GM19463 (cell line): ENCODE results near the gene LYST.
"Not testable (repeated sequence)": the region's sequence is repeated elsewhere in the genome, so short reads cannot be mapped to it uniquely, and the experiment has no call there.

Source experiments
- ATAC-seq: cut with Tn5 transposase; IDR thresholded peaks from one replicate; pipeline ENCODE4 v1.9.1; 2021; ENCODE audit warnings: mild to moderate bottlenecking, moderate library complexity; ENCODE audit not compliant: unreplicated experiment

LYST gene

GRCh38 chr1:235775246-235775860 lies 91.4 kb downstream of the LYST start:
- no peak for ATAC-seq

- ATAC-seq, result peak; percentile 84
These were observed 98.9 kb downstream of the LYST start for GRCh38 chr1:235767795-235768194.

- no peak for ATAC-seq
These were observed 99.9 kb downstream of the LYST start for GRCh38 chr1:235766794-235767285.

GRCh38 chr1:235763962-235764361 lies 102.7 kb downstream of the LYST start:
- peak; percentile 66 for ATAC-seq

- ATAC-seq, result no peak
These were observed 107.4 kb downstream of the LYST start for GRCh38 chr1:235759336-235759735.

DNA sequence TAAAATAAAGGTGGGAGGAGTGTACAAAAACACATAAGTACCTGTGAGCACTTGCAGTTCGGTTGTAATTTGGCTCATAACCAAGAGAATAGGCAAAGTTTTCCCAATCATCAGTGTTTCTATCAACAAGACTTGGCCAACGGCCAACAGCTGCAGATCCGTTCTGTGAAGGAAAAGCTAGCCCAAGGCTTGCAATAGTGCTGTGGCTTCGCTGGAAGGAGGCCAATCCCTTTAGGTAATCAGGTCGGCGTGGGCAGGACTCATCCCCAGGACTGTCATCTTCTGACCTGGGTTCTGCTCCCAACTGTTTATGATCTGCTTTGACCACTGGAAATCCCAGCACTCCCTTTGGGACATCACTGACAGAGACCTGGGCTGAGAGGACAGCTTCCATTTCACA lies 107.8 kb downstream of the LYST start:
- ATAC-seq, result no peak

GRCh38 chr1:235757587-235758096 lies 109.1 kb downstream of the LYST start:
- ATAC-seq, result no peak

DNA sequence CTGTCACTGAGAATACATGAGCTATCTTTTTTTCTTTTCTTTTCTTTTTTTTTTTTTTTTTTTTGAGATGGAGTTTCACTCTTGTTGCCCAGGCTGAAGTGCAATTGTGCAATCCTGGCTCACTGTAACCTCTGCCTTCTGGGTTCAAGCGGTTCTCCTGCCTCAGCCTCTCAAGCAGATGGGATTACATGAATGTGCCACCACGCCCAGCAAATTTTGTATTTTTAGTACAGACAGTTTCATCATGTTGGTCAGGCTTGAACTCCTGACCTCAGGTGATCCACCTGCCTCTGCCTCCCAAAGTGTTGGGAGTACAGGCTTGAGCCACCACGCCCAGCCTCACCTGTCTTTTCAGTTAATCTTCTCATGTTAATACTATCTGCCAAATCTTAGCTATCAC lies 112.5 kb downstream of the LYST start:
- ATAC-seq, result not testable (repeated sequence)

DNA sequence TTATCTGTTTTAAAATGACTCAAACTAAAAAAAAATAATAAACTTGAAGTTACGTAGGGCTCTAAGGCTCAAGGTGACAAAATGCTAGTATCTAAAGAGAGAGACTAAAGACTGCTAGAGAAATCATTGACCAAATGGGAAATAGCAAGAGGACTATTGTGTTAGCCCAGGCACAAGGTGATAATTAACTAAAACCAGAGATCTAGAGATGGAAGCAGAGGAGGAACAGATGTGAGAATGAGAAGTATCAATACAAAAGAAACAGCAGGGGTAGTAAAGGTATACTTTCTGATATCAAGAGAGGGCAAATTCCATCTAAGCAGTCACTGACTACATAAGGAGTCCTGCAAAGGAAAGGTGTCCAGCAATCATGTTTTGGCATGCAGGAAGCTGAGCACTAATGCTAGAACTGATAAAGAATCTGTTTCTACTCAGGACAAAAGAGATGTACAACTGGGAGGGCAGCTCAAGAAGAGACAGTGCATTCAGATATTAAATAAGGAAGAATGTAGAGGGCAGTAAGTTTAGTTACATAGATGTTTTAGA lies 116.9 kb downstream of the LYST start:
- ATAC-seq, result peak; percentile 74

- ATAC-seq, result no peak
These were observed 118.0 kb downstream of the LYST start for GRCh38 chr1:235748747-235749146.

DNA sequence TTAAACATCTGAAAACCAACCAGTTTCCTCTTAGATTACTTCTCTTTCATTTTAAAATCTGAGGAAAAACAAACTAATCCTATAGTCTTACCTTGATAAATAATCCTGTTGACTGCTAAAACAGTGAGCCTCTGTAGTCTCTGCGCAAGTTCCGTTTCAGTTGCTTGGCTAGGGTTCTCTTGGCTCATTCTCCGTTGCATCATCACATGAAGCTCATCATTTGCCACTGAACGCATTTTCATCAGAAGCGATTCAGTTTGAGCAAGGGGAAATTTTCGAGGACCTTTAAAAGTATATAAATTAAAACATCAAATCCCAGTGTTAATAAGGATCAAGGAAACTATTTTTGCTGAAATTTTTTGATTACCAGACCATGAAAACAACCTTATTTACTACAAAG lies 120.5 kb downstream of the LYST start:
- no peak for ATAC-seq

- ATAC-seq, result no peak
These were observed 121.1 kb downstream of the LYST start for GRCh38 chr1:235745503-235746136.

DNA sequence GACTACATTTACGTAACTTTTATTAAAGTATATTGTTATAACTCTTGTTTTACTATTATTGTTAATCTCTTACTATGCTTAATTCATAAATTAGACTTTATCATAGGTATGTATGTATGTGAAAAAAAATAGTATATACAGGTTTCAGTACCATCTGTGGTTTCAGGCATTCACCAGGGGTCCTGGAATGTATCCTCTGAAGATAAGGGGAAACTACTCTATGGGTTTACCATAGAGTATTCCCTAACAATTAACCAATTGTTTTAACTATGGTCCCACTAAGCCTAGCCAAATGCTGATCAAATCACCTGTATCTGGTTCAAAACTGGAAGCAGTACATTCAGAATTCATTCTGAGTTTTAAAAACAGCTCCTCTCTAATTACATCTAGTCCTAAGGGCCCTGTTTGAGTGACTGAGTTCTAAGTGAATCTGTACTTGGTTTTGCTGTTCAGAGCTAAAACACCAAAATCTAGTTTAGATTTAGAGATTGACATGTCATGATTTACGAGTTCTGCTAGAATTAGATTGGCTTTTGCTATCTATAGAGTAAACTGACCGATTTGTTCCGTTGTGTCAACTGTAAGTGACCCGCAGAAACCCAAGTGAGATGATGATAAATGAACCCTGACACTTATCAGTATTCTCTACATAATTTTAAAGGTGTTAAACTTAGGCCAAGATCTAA lies 123.6 kb downstream of the LYST start:
- ATAC-seq, result no peak

- ATAC-seq, result no peak
These were observed 125.4 kb downstream of the LYST start for GRCh38 chr1:235741294-235741693.

DNA sequence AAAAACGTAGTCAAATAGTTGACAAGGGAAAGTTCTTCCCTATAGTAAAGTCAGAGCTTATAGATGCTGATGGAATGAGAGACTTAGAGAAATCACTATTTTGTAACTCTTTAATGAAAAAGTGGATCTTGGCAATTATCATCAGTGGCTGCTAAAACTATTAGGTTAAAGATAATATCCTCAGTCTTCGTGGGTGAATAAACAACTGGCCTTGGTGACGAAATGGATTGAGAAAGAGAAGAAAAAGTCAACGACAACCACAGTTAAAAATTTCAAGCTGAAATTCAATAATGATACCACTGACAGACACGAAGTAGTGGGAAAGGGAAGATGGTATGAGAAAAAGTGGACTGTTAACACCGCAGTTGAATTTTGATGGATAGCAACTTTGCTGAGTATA lies 127.1 kb downstream of the LYST start:
- no peak for ATAC-seq

DNA sequence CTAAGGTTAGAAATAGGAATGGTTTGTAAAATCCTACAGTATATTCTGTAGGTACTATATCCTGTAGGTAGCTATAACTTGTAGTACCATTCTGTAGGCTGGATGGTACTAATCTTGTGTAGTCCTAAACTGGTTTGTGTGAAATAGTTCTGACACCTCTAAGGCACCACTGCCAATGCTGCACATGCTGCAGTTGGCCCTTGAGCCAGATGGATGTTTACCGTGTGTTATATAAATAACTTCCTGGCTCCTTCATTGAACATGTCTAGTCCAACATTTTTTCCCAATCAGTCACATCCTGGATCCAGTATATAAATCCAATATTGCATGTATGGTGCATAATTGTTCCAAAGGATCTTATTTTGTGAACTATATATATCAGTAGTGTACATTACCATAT lies 127.6 kb downstream of the LYST start:
- ATAC-seq, result no peak

DNA sequence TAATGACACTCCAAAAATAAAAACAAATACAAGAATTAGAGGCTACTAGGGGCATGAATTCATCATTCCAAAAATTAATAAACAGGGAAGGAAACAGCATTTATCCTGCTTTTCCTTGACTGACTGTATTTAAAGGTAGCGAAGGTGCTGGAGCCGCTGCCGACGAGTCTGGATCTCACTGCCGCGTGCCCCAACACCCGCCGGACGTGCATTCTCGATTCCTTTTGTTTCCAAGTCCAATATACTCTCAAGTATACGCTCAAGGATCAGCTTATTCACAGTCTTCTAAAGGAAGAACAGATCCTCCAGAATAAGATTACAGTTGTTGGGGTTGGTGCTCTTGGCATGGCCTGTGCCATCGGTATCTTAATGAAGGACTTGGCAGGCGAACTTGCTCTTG lies 129.0 kb downstream of the LYST start:
- no peak for ATAC-seq

DNA sequence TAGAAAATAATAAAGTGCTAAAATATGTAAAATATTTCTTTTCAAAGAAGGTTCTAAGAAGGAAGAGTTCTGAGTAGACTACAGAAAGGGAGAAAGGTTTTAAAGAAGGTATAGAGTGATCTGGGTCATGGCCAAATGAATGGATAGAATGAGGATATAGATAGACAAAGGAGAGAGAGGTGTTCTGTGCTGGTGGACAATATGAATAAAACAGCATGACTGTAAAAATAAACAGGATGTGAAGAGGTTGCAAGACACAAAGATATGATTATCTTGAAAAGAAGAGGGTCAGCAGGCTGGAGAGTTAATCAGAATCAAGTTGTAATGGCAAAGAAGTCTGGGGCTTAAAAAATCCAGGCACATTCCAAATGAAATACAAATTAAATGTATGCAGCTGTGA lies 130.4 kb downstream of the LYST start:
- no peak for ATAC-seq

- no peak for ATAC-seq
These were observed 131.1 kb downstream of the LYST start for GRCh38 chr1:235735621-235736020.

- ATAC-seq, result no peak
These were observed 132.4 kb downstream of the LYST start for GRCh38 chr1:235734335-235734734.

GRCh38 chr1:235730007-235730406 lies 136.7 kb downstream of the LYST start:
- no peak for ATAC-seq

GRCh38 chr1:235726557-235726956 lies 140.1 kb downstream of the LYST start:
- ATAC-seq, result no peak
